ENCODE measurements around the gene HS3ST3A1.
"Not testable (repeated sequence)": the region's sequence is repeated elsewhere in the genome, so short reads cannot be mapped to it uniquely, and the experiment has no call there.

HS3ST3A1 gene

GRCh38 chr17:13509527-13509926, 92.2 kb downstream of the HS3ST3A1 start:
- DNase-seq (ENCODE audit: low read depth), result no peak
- TF ChIP-seq CTCF (IDR thresholded peaks at IDR 0.05; ENCODE audit: control insufficient read depth, insufficient read depth, low read depth, low read length, missing control alignments), result no peak
- H3K4me3 ChIP-seq (ENCODE audit: control insufficient read depth, low read depth, low read length), result no peak overlapping the region

- TF ChIP-seq CTCF (IDR thresholded peaks at IDR 0.05; ENCODE audit: control insufficient read depth, insufficient read depth, low read depth, low read length, missing control alignments), result no peak
- no peak overlapping the region for H3K4me3 ChIP-seq (ENCODE audit: control insufficient read depth, low read depth, low read length)
- DNase-seq (ENCODE audit: low read depth), result no peak
Measured at GRCh38 chr17:13508896-13509295, 92.8 kb downstream of the HS3ST3A1 start.

GRCh38 chr17:13503526-13503925, 98.2 kb downstream of the HS3ST3A1 start:
- no peak for TF ChIP-seq CTCF (IDR thresholded peaks at IDR 0.05; ENCODE audit: control insufficient read depth, insufficient read depth, low read depth, low read length, missing control alignments)
- H3K4me3 ChIP-seq (ENCODE audit: control insufficient read depth, low read depth, low read length), result no peak overlapping the region
- no peak for DNase-seq (ENCODE audit: low read depth)

DNA sequence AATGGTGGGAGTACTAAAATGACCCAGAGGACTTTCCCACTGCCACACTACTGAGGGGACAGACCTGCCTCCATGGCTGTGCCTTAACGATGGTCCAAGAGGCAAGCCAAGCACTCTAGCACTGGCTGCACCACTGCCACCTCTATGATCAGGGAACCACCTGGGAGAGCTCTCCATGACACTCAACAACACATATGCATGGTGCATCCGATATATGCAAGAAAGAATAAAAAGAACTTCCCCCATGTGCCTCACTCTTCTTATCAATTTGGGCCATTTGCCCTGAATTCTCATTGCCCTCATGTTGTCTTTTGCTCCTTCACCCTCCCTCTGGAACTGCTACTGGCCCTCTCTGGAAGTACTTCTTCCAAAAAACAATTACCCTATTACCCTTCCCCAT, 99.5 kb downstream of the HS3ST3A1 start:
- DNase-seq (ENCODE audit: low read depth), result no peak
- H3K4me3 ChIP-seq (ENCODE audit: control insufficient read depth, low read depth, low read length), result no peak overlapping the region
- no peak for TF ChIP-seq CTCF (IDR thresholded peaks at IDR 0.05; ENCODE audit: control insufficient read depth, insufficient read depth, low read depth, low read length, missing control alignments)

DNA sequence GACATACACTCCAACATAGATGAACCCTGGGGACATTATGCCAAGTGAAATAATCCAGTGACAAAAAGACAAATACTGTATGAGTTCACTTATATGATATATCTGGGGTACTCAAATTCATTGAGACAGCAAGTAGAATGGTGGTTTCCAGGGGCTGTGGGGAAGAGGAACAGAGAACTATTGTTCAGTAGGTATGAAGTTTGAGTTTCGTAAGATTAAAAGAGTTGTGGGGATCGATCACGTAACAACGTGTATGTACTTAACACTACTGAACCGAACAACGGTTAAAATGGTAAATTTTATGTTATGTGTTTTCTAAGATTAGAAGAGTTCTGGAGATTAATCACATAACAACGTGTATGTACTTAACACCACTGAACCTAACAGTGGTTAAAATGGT, 100.8 kb downstream of the HS3ST3A1 start:
- no peak overlapping the region for H3K4me3 ChIP-seq (ENCODE audit: control insufficient read depth, low read depth, low read length)
- no peak for TF ChIP-seq CTCF (IDR thresholded peaks at IDR 0.05; ENCODE audit: control insufficient read depth, insufficient read depth, low read depth, low read length, missing control alignments)
- DNase-seq (ENCODE audit: low read depth), result no peak

DNA sequence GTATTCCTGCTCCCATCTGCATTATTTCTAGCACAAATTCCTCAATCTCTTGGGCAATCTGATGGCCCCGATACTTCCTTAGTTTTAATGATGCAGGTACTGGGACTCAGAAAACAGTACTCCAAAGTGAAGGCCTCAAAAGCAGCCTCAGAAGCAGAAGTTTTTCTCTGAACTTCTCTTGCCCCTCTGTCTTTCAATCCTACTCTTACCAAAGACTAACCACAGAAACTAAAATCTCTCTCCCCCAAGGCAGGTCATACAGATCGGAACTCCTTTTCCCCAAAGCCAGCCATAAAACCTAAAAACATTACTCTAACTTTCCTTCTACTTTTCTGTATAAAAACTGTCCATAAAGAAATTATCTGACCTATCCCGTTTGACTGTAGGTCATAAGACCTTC, 103.5 kb downstream of the HS3ST3A1 start:
- no peak for DNase-seq (ENCODE audit: low read depth)
- no peak for TF ChIP-seq CTCF (IDR thresholded peaks at IDR 0.05; ENCODE audit: control insufficient read depth, insufficient read depth, low read depth, low read length, missing control alignments)

DNA sequence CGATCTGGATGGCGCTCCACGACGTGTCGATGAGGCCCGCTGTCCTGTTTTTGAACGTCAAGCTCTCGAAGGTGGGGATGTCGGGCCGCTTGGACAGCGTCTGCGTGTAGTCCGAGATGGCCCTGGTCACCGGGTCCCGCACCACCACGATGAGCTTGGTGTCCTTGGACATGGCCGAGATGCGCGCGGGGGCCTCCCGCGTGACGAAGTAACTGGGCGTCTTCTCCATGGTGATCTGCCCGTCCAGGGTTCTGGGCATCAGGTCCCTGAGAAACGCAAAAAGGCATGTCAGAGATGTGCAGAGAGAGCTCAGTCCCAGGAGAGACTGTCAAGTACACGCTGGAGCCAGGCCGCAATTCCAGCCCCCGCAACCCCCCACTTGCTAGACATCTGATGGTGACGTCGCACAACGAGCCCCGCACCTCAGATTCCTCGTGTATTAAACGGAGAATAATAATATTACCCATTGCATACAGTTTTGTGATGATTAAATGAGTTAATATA, 105.1 kb downstream of the HS3ST3A1 start:
- H3K4me3 ChIP-seq (ENCODE audit: control insufficient read depth, low read depth, low read length); DNase-seq (ENCODE audit: low read depth): not testable (repeated sequence)

More for the DNA sequence above, 103.5 kb downstream of the HS3ST3A1 start:
- H3K4me3 ChIP-seq (ENCODE audit: control insufficient read depth, low read depth, low read length), result no peak overlapping the region
